Activated CD4-positive, alpha-beta T cell treated with anti-CD3 and anti-CD28 coated beads for 24 hours (primary cell): ENCODE data around the gene TBC1D8.

ENCODE experiments used
- DNase-seq, 2 donors: peaks; one replicate each; pipeline ENCODE4 v3.0.0-alpha.2; 2020; ENCODE audit warnings: low read depth in 2 of 2

Gene TBC1D8

DNA sequence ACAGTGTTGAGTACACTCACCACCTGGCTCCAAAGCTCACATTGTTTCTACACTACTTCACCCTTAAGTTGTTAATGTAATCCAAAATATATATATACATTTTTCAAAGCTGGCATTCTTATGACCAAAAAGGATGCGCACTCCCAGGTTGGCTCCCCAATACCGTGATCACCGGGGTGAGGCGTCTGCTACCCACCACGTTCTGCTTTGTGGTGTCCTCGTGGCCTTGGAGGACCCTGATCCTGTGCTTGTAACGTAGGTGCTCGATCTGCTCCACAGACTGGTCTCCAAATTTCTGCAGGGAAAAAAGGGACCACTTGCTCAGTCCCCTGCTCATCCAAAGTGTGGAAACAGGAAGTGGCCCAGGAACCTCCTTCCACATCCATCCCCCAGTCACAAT, 123.3 kb downstream of the TBC1D8 start:
- DNase-seq = no peak

DNA sequence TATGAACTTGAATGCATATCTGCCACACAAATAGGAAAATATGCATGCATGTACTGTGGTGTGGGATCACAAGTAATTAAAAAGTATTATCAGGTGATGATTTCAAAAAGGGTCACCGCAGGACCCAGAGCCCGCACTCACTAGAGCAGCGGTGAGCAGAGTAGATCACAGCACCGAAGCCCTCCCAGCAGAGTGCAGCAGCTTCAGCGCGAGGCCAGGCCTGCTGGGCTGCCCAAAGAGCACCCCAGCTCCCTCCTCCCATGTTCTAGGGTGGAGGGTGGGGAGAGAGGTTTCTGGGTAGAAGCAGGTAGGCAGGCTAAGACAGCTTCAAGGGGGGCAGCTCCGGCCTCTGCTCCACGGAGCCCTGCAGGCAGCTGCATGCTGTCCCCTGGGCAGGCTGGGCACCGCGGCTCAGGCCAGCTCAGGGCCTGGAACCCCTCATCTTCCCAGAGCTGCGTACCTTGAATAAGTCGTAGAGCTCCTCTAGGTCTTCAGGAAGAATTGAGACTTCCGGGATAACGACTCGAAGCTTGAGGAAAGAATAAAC, 124.2 kb downstream of the TBC1D8 start:
- no peak for DNase-seq

DNA sequence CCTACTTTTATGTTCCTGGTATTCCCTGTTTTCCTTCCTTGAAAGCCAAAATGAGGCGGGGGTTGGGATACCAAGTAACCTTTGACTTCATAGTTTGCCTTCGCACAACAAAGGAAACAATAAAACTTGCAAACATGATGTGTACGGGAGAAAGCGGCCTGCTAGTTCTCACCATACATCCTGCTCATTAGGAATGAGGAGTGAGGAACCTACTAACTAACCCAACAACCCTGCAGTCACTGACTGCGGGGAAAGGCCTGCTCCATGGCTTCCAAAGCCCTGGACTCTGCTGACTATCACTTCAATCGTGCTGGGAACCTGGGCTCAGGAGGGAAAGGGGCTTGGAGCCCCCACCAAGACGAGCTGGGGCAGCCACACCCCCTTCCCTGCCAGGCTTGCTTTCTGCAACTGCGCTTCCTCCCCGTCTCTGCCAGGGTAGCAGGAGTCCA, 124.9 kb downstream of the TBC1D8 start:
- DNase-seq = no peak

DNA sequence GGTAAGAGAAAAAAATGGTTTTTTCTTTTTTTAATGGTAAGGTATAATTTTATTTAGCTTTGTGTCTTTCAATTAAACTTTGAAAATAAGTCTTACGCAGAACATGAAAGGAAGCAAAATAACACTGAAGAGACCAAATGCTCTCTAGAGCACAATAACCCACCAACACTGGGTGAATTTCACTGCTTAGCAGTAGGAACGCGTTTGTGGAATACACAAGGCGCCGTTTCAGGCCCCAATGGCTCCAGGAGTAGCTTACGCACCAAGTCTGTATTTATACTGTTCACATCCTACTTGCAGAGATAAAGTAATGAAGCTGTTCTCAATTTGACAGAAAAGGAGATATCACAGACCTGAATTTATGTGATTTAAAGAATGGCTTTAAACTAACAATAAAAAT, 125.6 kb downstream of the TBC1D8 start:
- no peak for DNase-seq

DNA sequence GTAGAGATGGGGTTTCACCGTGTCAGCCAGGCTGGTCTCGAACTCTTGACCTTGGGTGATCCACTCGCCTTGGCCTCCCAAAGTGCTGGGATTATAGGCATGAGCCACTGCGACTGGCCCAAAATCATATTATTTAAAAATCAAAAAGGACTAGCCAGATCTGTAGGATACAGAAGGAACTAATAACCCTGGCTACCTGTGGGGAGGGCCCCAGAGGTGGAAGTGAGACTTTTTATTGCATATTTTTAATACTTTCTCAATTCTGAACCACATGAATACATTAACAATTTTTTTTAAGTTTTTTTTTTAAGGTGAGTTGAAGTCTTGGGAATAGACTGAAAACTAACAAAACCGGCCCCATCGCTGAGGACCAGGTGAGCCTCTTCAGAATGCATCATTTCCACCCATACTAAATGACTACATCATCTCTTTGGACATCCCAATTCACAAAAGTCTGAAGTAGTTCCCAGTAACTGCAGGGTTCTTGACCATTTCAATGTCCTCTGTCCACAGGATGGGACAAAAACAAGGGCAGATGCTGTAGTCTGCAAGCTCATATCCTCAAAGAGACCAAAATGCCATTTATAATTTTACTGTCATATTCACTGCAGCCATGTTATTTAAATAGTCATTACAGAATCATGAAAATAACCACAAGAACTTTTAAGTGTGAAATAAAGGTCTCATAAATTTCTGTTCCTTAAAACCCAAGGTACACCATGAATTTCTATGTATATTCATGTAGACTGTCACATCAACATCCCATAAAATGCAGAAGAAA, 127.7 kb downstream of the TBC1D8 start:
- DNase-seq = no peak

DNA sequence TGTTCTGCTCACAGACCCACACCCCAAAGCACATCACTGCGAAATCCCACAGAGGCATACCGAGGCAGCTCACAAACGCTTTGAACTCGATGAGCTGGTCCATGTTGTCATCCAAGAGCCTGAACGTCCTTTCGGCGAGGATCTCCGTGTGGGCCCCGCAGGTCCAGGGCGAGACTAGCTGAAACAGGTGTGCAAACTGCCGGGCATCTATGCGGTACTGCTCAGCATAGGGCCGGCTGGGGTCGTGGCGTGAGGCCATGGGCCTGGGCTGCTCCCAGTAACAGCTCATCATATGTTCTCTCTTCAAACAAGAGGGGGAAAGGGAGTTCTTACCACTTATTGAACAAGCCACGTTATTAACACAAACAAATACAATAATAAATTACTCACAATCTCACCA, 129.0 kb downstream of the TBC1D8 start:
- no peak for DNase-seq

DNA sequence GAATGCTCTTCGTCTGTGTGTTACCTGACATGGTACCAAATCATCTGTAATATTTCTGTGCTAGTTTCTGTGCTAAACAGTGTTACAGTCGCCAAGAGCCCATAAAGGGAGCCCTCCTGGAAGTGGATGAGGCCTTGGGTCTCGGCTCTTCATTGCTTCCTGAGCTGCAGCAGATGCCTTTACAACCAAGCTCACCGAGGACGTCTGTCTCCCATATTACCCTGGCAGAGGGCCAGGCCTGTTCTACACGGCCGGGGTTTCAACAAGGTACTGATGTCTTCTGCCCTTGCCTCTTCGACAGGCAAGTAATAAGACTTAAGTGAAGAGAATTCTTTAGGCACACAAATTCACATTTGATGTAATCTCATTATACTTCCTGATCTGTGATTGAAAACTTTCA, 132.2 kb downstream of the TBC1D8 start:
- no peak for DNase-seq

DNA sequence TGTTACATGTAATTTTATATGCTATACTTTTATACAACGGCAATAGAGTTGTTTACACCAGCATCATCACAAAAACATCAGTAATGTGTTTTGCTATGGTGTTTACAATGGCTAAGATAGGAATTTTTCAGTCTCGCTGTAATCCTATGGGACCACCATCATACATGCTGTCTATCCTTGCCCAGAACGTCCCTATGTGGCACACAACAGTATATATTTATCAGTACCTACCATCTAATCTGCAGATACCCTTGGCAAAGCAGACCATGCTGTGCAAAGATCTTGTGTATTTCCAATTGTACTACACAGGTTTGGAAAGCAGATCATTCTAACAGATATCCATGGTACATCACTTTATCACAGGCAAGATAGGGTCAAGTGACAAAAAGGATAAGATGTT, 133.8 kb downstream of the TBC1D8 start:
- DNase-seq = no peak

DNA sequence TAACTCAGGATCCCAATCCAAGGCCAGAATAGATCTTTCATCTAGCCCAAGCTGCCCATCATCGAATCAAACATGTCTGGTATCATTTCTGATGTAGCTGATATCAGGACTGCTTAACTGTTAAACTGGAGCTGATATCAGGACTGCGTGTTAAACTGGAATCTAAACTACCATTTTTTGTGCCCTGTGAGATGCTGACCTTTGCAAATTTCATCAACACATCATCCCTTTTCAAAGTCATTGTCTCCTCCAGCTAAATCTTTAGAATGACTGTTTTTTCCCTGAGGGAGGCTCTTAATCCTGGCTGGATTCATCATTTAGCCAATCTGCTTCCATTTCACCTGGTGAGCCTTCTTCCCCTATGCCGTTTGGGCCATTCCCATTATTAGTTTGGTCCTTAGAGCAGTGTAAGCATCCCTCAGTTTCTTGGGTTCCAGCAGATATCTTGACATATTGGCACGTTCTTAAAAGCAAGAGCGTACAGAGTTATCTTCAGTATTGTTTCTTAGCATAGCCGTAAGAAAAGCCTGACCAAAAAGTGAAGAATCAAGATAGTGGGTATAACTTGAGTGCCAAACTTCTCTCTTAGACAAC, 136.8 kb downstream of the TBC1D8 start:
- no peak for DNase-seq

DNA sequence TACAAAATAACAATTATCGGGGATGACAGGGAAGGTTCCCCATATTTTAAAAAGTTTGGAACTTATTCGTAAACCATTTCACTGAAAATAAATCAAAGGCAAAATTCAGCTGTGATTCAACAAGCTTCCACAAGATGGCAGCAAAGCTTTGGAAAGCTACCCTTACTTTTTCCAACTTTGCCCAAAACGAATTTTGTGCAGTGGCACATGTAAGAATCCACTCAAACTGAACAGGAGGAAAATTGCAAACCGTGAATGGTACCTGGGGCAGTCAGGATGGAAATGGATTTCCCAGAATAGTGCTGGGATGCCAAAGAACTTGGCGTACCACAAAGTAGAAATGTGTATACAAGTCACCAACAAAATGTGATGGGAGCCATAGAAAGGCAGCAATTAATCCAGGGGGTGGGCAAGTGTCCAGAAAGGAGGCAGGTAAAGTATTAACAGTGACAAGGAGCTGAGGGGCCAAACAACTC, 138.4 kb downstream of the TBC1D8 start:
- peak in 1 of 2 donors; percentile 27 for DNase-seq

DNA sequence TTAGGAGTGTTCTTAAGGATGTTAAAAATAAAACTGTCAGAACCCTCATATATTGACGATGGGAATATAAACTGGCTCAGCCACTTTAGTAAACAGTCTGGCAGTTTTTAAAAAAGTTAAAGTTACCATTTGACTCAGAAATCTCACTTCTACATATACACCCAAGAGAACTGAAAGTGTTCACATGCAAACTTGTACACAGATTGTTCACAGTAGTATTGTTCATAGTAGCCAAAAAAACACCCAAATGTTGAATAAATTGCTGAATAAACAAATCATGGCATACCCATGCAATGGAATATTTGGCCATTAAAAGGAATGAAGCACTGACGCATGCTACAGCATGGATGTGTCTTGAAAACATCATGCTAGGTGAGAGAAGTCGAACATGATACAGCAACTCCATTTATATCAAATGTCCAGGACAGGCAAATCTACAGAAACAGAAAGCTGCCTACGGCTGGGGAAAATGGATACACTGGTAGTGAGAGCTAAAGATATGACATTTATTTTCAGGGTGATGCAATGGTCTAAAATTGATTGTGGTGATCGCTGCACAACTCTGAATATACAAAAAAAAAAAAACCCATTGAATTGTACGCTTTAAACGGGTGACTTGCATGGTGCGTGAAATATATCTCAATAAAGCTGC, 139.0 kb downstream of the TBC1D8 start:
- DNase-seq = no peak

DNA sequence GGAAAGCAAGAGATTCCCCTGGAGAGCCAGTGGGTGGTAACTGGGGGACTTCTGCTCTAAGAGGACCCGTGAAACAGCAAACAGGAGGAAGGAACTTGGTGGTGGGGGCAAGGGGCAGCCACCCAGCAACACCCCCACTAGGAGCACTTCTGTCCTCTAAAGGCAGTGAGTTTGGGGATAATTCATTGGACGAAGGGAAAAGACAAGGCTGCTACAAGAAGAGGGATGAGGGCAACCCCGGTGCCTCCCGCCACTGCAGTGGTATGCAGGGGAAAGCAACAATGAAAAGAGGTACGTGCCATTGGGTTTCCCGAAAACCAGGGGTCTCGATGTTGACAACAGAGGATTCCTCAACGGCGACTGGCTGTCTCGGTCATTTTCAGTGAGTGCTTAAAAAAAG, 140.0 kb downstream of the TBC1D8 start:
- no peak for DNase-seq

DNA sequence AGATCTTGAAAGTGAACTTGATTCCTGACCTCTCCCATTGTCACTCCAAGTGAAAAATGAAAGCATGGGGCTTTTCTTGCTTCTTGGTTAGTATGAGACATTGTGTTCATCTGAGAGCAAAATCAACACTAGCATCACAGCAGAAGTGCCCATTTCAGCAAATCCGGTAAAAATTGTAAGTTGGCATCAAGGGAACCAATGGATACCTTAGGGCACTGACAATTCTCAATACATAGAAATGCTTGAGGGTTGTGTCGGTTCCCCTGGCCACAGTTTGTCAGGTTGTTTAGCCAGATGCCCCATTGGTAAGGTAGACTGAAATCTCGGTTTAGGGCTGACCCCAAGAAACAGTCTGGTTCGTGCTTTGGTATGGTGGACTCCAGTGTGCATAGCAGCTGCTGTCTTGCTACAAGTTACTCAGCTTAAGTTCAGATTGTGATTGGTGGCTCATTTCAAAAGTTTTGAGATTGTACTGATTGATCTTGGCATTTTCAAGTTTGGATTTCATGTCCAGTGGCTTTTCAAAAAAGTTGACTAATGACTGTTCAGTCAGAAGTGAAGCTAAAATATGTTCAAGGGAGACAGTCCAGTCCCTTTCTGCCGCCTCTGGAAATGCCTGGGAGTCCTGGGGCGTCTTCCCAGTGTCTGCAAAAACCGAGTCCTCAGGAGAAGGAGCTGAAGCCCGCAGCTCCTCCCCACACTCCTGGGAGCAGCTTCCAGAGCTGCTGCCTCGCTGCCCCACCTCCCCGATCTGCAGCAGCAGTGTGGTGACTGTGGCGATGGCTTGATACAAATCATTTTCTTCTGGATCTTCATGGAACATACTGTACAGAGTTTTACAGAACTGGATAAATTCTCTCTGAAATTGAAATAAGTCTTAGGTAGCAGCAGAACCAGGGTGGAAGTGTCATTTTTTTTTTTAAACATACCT, 143.5 kb downstream of the TBC1D8 start:
- no peak for DNase-seq

DNA sequence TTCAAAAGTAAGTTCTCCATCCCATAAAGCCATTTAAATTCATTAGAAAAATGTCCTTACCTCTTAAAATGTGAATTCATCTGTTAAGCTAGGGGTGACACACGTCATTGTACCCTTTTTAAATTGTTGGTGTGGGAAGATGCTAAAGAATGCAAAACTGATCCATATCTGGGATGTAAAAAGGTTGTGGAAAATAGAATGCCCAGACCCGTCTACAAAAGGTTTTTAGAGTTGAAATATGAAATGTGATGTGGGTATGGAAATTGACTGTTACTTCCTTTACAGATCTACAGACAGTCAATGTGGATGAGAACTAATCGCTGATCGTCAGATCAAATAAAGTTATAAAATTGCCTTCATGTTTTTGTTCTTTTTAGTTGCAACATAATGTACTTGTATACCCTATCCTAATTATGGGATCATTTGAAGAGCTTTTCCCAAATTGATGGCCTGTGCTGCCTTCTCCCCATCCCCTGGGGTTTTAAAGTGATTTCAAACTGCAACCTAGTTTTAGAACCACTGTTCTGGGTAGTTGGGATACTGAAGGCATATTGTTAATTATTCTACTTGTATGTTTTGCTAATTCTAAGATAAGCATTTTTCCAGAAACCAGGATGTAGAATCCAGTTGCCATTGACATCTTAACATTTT, 145.0 kb downstream of the TBC1D8 start:
- no peak for DNase-seq

DNA sequence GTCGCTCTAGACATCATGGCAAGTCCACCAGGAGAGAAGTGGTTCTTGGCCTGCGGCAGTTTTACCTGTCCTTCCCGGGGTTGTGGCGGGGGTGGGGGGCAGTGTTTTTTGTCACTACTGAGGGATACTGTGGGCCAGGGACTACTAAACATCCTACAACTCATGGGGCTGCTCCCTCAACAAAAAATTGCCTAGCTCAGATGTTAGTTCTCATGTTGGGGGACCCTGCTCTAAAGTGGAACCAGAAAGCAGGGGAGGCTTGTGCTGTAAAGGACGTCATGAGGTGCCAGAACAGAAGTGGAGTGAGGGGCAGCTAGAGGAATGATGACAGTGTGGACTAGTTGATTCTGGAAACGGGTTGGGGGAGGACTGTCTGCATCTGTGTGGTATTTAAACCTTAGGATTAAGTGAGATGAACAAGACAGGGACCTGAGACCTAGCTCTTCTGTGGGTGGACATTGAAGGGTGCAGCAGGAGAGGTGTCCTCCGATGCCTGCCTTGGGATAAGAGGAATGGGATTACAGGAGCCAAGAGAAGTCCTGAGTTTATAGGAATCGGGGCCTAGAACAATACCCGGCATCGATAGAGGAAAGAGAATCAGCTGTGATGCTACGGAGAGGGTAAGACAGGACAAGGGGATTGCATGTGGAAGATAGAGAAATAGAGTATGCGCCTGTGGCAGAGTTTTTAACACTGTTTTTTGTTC, 146.4 kb downstream of the TBC1D8 start:
- DNase-seq = no peak

DNA sequence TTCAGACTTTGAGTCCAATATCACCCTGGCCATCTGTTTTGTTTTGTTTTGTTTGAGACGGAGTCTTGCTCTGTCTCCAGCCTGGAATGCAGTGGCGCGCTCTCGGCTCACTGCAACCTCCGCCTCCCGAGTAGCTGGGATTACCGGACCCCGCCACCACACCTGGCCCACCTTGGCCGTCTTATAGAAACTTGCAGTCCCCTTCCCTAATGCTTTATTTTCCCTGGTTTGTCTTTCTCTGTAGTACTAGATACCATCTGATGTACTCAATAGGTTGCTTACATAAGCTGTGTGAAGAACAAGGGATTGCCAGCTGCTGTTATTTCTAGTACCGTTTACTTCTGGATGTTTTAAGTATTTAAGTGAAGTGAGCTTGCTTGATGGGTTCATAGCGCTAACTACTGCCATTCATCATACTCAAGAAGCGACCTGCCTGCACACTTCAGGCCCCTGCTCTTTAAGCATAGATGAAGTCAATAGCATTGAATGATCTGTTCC, 147.9 kb downstream of the TBC1D8 start:
- DNase-seq = no peak

DNA sequence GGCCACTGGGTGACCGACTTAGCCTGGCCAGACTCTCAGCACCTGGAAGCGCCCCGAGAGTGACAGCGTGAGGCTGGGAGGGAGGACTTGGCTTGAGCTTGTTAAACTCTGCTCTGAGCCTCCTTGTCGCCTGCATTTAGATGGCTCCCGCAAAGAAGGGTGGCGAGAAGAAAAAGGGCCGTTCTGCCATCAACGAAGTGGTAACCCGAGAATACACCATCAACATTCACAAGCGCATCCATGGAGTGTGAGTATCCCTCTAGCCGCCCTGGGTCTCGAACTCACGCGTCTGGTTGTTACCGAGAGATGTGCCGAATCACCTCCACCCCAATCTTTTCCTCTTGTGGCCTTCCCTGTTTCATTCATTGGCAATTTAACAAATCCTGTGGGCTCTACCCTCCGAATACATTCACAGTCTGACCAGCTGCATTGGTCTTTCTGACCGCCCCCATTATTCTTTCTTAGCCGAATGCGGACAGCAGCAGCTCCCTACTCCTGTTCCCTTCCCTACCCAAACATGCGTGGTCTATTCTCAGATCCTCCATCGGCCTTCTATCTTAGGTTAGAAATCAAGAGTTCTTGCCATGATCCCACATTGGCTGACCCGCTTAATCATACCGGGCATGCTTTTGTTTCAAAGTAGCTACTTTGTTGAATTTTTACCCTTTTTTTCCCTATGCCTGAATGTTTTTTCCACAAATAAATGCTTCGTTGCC, 148.5 kb downstream of the TBC1D8 start:
- peak in 1 of 2 donors; percentile 23 for DNase-seq

DNA sequence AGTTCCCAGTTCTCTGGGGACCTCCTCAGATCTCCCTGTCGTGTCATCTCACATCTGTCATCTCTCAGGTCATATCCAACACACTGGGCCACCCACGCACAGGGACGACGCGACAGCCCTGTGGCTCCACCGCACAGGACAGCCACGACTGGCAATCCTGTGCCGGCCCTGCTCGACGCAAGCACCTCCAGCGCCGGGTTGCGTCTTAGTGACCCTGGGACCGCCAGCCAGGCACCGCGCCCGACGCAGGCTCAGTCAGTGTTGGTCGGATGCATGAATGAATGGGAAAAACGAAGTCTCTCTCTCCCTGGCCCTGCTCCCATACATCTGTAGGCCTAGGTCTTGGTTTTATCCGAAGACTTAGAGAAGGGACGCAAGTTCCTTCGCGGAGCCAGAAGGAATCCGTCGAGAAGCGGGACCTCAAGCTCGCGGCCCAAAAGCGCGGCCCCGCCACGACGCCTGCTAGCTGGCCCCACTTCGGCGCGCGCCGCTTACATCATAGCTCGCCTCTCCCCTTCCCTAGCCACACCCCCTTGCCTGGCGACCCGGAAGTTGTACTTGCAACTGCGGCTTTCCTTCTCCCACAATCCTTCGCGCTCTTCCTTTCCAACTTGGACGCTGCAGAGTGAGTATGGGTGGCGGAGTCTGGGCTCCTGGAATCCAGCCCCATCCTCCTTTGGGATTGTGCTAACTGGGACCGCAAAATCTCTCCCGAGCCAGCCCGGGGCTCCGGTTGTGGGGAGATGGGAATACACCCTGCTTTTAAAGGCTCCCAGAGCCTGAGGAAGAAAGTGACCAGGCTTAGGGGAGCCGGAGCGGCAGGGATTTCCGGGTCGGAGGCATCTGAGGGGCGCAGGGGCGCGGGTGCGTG, 149.3 kb downstream of the TBC1D8 start, which contains the start of gene RPL31:
Gene RPL31, plus strand, starts transcription at position 599 of the 871 bp plus-strand sequence. CDS start 413 bp downstream, outside the sequence.
- DNase-seq = peak; percentile 92 to 96
